Activated CD8-positive, alpha-beta memory T cell treated with anti-CD3 and anti-CD28 coated beads for 24 hours (primary cell): ENCODE results near the gene MINAR1.

Source experiments
- DNase-seq: peaks from one replicate; pipeline ENCODE4 v3.0.0-alpha.2; 2020

MINAR1 gene

DNA sequence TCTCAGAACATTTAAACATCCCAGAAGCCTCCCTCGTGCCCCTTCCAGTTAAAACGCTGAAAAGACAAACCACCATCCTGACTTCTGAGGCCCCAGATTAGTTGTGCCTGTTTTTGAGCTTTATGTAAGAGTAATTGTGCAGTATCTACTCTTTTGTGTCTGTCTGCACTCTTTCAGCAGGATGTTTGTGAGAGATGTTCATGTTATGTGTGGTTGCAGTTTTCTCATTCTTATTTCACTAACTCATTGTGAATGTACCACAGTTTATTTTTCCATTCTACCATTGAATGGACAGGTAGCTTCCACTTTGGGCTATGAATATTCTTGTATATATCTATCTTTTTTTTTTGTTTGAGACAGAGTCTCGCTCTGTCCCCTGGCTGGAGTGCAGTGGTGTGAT, 40.3 kb downstream of the MINAR1 start:
- DNase-seq: no peak

DNA sequence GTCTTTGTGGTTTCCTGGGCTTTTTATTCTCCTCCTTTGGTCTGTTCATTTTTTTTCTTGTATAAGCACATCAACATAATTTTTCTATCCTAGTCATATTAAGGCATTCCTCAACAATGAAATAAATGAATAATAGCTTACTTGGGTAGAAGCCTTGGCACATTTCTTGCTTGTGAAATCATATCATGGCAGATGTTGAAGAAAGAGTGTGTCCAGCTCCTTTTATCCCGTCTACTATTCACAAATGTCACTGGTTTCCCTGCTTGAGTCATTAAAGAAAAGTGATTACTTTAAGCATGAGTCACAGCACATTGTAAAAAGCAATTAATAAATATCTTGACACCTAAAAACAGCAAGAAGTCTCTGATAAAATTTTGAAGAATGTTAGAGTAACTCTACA, 42.1 kb downstream of the MINAR1 start:
- DNase-seq: no peak

DNA sequence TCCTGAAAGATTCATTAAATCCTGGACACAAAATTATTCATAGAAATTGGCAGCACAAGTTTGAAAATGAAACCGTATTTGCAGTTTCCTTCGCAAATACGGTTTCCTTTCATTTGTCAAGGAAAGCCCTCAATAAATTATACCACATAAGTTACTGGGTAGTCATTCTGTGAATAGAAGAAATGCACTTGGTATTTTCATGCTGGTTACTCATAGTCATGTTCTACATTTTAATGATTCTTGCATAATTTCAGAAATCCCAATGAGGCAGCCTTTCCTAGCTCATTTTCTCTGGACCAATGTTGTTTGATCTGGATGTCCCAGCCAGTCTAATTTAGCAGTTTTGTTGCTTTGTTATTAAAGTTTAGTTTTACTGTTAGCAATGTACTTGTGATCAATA, 43.2 kb downstream of the MINAR1 start:
- DNase-seq: no peak

DNA sequence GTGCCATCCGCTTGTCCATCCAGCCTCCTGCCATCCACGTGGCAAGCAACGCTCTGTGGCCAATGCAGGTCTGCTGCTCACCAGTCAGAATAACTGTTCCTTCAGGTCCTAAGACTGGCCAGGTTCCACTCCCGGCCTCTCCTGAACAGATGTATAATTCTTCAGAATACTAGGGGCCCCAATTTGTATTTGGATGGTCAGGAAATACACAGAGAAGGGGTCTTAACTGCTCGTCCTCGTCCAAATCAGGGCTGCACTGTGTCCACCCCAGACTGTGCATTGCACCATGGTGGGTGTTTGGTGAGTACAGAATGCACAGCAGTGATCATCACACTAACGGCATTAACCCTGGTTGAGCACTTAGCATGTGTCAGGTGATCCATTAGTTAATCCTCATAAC, 46.0 kb downstream of the MINAR1 start:
- no peak for DNase-seq

DNA sequence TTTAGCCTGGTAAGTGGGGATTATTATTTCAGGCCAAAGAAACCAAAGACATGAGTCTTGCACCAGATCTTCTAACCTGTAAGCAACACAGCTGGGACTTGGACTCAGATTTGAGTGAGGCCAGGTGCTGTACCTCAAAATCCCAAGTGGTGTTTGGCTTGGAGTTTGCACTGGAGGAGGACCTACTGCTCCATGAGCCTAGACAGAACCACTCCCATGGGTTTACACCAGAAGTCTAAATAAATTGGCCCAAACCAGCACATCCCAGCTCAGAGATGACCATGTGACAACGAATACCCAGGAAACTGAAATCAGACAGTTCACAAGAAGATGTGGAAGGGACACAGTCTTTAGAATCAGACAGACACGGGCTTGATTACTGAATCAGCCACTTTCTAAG, 47.5 kb downstream of the MINAR1 start:
- DNase-seq: no peak

DNA sequence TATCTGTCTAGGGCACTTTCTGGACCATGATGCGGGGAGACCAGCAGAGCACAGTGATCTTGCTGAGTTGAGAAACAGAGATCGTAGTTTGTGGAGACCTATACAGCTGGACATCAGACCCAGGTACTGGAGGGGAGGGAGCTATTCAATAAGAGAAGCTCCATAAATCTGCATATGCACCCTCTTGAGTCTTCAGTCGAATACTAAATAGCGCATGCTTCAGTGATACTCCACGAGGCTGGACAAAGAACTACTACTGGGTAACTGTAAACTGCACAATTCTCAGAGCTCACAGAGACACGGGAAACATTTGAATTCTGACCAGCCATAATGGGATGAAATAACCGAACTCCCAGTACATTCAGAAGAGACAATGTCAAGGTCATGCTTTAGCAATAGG, 49.7 kb downstream of the MINAR1 start:
- no peak for DNase-seq
